Activated T-helper 2 cell treated with anti-CD3 and anti-CD28 coated beads, Interferon-gamma antibody, Interleukin-2, Interleukin-4, amounts not matched to agents 10 μg/mL and 5 μg/mL and 100 μg/mL, durations not matched to agents 14 hours and 24 hours and 36 hours (primary cell): Measurements from ENCODE around the gene RNF112. TPM values are rescaled to one million over a fixed set of nuclear protein-coding genes. Genes with fewer than 3 reads are reported as not detected.

Source experiments
- total RNA-seq: library from RNA; stranded (reverse); gene quantifications from 2 replicates; pipeline ENCODE4 v1.2.3, GENCODE V29; 2022

The RNF112 gene
- total RNA-seq, 1 donor from 2014 or later, result 0.16 TPM

Other genes starting within 250 kb of the RNF112 start
- 10.5 and 11.6 TPM in 2 replicates for gene EPN2, start 173.9 kb upstream of the RNF112 start, total RNA-seq
- gene B9D1, start 48.5 kb upstream of the RNF112 start, total RNA-seq, result 6.7 TPM in 2 replicates
- 18.9 and 22.6 TPM in 2 replicates for gene MAPK7, start 32.7 kb upstream of the RNF112 start, total RNA-seq
- not detected in 2 replicates for gene MFAP4, start 24.0 kb upstream of the RNF112 start, total RNA-seq
- gene SLC47A1, start 122.6 kb downstream of the RNF112 start, total RNA-seq, result 0.07 and 0.25 TPM in 2 replicates
- gene ALDH3A2, start 237.5 kb downstream of the RNF112 start, total RNA-seq, result 36.7 and 36.9 TPM in 2 replicates